A549 treated with RU486 at 1 μM for 4 hours (cell line): Measurements from ENCODE around the gene EIF3I. TPM values are rescaled to one million over a fixed set of nuclear protein-coding genes. Genes with fewer than 3 reads are reported as not detected.

Experiments
- total RNA-seq: library from RNA; stranded (reverse); fragments of 200-300 nt; extraction: Qiagen RNA extraction; gene quantifications from 5 replicates; pipeline ENCODE4 v1.2.3, GENCODE V29; 2022; ENCODE audit warnings: low read depth

The EIF3I gene
- 266 to 315 TPM (median 278 TPM) in 5 replicates for total RNA-seq

DNA sequence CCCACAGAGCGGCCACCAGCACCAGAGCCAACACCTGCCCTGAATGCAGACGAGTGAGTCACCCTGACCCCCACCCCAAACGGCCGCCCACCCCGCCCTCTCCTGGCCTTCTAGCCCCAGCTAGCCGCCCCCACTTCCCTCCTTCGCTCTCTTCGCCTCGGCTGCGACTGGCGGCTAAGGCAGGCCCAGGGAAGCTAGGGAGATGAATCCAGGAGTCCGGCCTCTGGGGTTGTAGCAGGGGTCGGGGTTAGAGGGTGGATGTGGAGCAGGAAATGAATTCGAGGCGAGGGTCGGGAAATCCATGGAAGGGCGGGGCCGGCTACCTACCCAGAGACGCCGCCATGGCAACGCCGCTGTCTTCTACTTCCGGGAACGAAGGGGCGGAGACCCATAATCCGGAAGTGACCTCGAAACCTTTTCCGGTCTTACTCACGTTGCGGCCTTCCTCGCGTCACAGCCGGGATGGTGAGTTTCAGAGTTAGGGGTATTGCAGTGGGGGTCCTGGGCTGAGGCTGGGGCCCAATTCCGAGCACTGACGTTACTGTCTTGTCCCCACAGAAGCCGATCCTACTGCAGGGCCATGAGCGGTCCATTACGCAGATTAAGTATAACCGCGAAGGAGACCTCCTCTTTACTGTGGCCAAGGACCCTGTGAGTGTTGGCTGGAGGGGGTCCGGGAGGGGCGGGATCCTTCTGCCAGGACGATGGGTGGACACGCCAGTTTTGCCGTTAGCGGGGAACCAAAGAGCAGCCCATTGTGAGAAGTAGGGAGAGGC, at the start of gene EIF3I, which contains the start of gene TMEM234:
TSS of gene EIF3I (plus strand) at position 428 of the 776 bp plus-strand sequence. CDS start at position 463, 35 bp downstream.
TSS of gene TMEM234 (minus strand) at position 374 of the 776 bp plus-strand sequence. CDS start at position 343, 31 bp downstream.

DNA sequence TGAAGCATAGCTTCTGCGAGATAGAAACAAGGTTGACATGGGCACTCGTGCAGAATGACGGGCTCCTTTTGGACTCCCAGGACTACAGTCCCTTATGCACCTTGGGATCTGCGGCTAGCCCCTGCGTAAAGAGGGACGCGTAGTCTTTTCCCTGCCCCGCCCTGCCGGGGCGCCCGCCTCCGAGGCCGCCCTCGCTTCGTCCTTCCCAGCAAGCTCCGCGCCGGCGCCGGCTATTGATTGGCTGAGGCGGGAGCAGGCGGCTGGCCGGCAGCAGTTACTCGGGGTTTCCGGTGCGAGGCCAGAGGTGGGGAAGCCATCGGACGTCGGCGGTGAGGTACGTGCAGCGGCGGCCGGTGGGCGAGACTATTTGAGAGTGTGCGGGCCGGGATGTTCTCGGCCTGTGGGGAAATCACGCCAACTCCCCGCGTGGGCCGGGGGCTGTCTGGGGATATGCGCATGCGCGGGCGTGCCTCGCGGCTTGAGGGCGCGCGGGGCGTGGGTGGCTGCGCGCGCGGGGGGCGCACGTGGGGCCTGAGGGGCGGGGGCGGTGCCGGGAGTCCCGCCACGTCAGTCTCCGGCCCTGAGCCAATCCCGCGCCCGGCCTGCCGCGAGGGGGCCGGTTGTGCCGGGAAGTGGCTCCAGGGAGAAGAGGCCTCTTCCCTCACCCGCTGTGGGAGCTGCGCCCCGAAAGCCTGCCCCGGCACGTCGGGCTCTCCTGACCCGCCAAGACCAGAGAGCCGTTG, 42.6 kb upstream of the EIF3I start, which contains the start of gene TXLNA:
TSS of gene TXLNA (plus strand) at position 233 of the 743 bp plus-strand sequence. CDS start 671 bp downstream, outside the sequence.

DNA sequence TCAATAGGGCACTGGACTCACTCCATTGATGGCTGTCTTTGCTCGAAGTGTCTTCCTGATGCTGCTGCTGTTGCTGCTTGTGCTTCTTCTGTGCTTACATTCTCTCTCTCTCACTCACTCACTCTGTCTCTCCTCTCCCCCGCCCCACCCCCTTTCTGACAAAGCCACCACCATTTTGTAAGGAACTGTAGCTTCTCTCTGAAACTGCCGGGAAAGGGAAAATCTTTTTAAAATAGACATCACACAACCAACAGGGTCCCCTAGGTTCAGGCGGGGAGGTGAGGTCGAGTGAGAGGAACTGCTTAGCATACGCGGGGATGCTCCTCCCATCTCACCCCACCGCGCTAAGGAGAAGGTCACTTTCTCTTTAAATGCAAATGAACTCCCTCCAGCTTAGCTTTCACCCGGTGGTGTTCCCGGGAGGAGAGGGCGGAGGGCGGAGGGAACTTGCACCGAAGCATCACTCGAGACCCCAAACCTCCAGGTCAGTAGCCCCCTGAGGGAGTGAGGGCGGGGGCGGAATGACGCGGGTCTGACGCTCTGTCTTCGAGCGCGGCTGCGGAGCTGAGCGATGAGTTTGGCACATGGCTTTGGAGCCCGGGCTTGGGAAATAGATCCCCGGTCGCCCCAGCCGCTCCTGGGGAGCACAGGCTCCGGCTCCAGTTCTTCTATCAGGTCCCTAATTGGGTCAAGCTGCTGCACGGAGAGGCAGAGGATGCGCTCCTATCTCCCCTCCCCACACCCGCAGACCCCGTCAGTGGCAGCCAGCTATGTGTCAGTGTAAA, 21.8 kb upstream of the EIF3I start, which contains the start of gene CCDC28B:
TSS of gene CCDC28B (plus strand) at position 370 of the 785 bp plus-strand sequence. CDS start 1,341 bp downstream, outside the sequence.

DNA sequence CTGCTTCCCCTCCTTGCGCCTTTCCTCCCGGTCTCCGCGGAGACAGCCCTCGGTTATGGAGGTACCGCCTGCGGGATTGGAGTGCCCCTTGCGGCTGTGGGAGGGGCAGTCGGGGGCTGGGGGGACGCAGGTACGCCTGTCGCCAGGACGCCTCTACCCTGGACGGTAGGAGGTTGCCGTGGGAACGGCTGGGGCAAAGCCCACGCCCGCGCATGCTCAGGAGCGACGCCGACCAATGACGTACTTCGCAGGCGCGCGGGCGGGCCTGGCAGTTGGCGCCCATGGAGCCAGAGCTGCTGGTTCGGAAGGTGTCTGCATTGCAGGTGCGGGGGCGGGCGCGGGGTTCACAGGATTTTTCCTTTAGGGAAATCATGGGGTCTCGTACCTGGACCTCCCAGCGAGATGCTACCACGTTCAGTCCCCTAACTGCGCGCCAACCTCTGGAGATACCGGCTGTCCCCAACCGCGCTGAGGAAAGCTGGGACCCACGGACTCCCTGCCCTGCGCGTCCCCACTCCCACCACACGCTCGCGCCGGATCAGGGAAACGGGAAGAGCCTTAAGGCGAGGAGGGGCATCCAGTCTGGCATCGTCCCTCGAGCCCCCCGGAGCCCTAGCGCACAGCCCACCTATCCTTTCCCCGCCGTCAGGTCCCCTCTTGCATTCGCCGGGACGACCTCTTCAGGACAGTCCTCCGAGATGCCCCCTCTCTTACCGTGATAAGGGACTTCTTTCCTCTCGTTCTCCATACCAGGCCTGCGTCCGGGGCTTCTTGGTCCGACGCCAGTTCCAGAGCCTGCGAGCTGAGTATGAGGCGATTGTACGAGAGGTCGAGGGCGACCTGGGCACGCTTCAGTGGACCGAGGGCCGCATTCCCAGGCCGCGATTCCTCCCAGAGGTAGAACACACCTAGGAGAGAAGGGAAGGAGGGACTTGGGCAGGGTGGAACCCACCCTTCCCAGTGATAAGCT, 16.5 kb upstream of the EIF3I start, which contains the start of gene IQCC:
TSS of gene IQCC (plus strand) at position 271 of the 970 bp plus-strand sequence. CDS start at position 282, 11 bp downstream.

DNA sequence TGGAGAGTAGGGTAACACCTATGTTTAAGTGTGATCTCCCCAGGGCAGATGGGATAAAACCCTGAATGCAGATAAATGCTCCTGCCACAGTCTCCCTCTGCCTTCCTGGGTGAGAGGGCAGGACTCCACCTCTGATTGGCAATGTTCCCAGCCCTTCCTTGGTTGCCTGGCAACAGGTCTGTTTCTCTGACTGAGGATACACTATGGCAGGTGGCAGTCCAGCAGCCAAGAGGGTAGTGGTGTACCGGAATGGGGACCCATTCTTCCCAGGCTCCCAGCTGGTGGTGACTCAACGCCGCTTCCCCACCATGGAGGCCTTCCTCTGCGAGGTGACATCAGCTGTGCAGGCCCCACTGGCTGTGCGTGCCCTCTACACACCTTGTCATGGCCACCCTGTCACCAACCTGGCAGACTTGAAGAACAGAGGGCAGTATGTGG, 13.3 kb upstream of the EIF3I start, which contains the start of gene DCDC2B:
TSS of gene DCDC2B (plus strand) at position 199 of the 438 bp plus-strand sequence. CDS start at position 204, 5 bp downstream.

DNA sequence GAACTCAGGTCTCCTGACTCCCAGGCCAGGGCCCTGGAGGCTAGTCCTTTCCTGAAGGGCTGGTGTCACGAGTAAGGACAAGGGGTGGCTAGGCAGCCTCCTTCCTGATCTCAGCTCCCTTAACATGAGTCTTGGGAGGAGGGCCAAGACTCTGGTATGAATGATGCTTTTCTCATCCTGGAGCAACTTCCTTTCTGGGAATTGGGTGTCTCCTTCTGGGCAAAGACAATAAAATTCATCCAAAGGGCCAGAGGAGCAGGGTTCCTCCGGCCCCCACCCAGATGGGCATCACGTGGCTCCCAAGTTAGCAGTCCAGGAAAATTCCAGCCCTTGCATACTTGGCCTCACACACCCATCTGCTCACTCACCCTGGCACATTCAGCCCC, 24.7 kb downstream of the EIF3I start, which contains the start of gene FAM167B:
TSS of gene FAM167B (plus strand) at position 335 of the 386 bp plus-strand sequence. CDS start 200 bp downstream, outside the sequence.

DNA sequence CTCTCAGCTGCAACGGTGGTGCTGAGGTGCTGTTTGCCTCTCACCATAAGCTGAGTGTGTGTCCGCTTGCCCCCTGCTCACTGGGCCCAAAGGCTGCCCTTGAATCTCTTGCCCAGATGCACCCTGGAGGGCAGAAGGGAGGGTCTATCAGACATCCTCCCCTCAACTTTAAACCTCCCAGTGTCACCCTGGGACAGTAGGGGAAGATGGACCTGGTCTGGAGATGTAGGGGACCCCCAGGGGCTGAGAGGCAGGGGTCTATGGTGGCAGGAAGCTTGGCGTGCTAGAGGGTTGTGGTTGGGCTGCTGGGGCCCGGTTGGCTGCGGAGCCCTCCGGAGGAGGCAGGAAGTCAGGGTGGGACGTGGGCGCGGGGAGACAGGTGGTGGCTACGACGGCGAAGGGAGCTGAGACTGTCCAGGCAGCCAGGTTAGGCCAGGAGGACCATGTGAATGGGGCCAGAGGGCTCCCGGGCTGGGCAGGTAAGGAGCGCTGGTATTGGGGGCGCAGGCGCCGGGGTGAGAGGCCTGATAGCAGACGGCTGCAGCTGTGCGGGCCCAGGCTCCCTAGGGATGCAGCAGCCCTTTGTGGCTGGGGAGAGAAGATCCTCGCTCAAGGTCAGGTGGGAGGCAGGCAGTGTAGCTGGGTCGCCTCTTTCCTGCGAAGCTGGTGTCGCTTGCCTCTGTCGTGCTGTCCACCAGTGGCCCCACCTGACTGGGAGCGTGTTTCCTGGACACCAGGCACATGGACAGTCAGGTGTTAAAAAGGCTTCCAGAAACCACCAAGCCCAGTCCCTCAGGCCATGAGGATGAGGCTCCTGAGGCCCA, 28.9 kb downstream of the EIF3I start, which contains the start of gene LCK:
TSS of gene LCK (plus strand) at position 373 of the 824 bp plus-strand sequence. CDS start 23,065 bp downstream, outside the sequence.

Other genes with a start within 250 kb of the EIF3I start
- 107 to 143 TPM (median 138 TPM) in 5 replicates for gene KHDRBS1, start 208.5 kb upstream of the EIF3I start, total RNA-seq
- gene TMEM39B, start 149.5 kb upstream of the EIF3I start, total RNA-seq = 8.8 to 14.0 TPM (median 11.8 TPM) in 5 replicates
- gene KPNA6, start 114.4 kb upstream of the EIF3I start, total RNA-seq = 15.2 to 18.1 TPM (median 15.7 TPM) in 5 replicates
- gene TXLNA, start 42.7 kb upstream of the EIF3I start, total RNA-seq = 27.5 to 31.0 TPM (median 28.7 TPM) in 5 replicates
- gene CCDC28B, start 21.8 kb upstream of the EIF3I start, total RNA-seq = 1.7 to 3.3 TPM (median 2.5 TPM) in 5 replicates
- gene IQCC, start 16.7 kb upstream of the EIF3I start, total RNA-seq = 1.8 to 2.7 TPM (median 2.1 TPM) in 5 replicates
- not detected in 5 replicates for gene DCDC2B, start 13.3 kb upstream of the EIF3I start, total RNA-seq
- 6.8 to 10.1 TPM (median 9.9 TPM) in 5 replicates for gene TMEM234, start 54 bp upstream of the EIF3I start, total RNA-seq
- 0.29 to 0.57 TPM (median 0.48 TPM) in 4 of 5 replicates, not detected in the other for gene FAM167B, start 24.8 kb downstream of the EIF3I start, total RNA-seq
- 0.05 to 0.08 TPM in 2 of 5 replicates, not detected in the others for gene LCK, start 28.9 kb downstream of the EIF3I start, total RNA-seq
- gene HDAC1, start 69.7 kb downstream of the EIF3I start, total RNA-seq = 53.1 to 62.9 TPM (median 57.7 TPM) in 5 replicates
- 63.0 to 80.9 TPM (median 71.6 TPM) in 5 replicates for gene MARCKSL1, start 113.8 kb downstream of the EIF3I start, total RNA-seq
- 2.8 to 3.9 TPM (median 3.4 TPM) in 5 replicates for gene FAM229A, start 140.1 kb downstream of the EIF3I start, total RNA-seq
- gene TSSK3, start 140.1 kb downstream of the EIF3I start, total RNA-seq = not detected in 5 replicates
- 18.3 to 22.3 TPM (median 20.2 TPM) in 5 replicates for gene BSDC1, start 172.0 kb downstream of the EIF3I start, total RNA-seq
- not detected in 5 replicates for gene ZBTB8B, start 242.7 kb downstream of the EIF3I start, total RNA-seq